G401 (cell line): ENCODE measurements around the gene FAM111B. TPM values are rescaled to one million over a fixed set of nuclear protein-coding genes. Genes with fewer than 3 reads are reported as not detected.
"Not testable (repeated sequence)": the region's sequence is repeated elsewhere in the genome, so short reads cannot be mapped to it uniquely, and the experiment has no call there.

Experiments
- DNase-seq: peaks from one replicate; pipeline ENCODE4 v3.0.0-alpha.2; 2015; ENCODE audit warnings: low spot score
- in situ Hi-C: cut with HindIII; loops from 2 replicates; pipeline ENCODE4 v1.10.0; 2016; ENCODE audit warnings: low sequenced_read_pairs, mixed read lengths
- total RNA-seq: library from RNA; depleted of rRNA; stranded (reverse); fragments of >200 nt; shearing (Covaris generic); gene quantifications from 2 replicates; pipeline ENCODE4 v1.2.3, GENCODE V29; 2014; rRNA removed

The FAM111B gene, protein sequence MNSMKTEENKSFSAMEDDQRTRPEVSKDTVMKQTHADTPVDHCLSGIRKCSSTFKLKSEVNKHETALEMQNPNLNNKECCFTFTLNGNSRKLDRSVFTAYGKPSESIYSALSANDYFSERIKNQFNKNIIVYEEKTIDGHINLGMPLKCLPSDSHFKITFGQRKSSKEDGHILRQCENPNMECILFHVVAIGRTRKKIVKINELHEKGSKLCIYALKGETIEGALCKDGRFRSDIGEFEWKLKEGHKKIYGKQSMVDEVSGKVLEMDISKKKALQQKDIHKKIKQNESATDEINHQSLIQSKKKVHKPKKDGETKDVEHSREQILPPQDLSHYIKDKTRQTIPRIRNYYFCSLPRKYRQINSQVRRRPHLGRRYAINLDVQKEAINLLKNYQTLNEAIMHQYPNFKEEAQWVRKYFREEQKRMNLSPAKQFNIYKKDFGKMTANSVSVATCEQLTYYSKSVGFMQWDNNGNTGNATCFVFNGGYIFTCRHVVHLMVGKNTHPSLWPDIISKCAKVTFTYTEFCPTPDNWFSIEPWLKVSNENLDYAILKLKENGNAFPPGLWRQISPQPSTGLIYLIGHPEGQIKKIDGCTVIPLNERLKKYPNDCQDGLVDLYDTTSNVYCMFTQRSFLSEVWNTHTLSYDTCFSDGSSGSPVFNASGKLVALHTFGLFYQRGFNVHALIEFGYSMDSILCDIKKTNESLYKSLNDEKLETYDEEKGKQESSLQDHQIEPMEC
- total RNA-seq = not detected in 2 replicates

- DNase-seq = peak; percentile 63
- in situ Hi-C loops = no loop called here
Measured at GRCh38 chr11:59106363-59107336, at the start of gene FAM111B. FAM111B (plus strand) TSS chr11:59107237; CDS start chr11:59109626, 2,389 bp downstream.

- peak; percentile 52 for DNase-seq
- in situ Hi-C loops = not testable (repeated sequence)
Measured at GRCh38 chr11:59058120-59059033, 48.7 kb upstream of the FAM111B start.

GRCh38 chr11:59060096-59060495 lies 46.9 kb upstream of the FAM111B start:
- DNase-seq, in situ Hi-C loops: not testable (repeated sequence)

- no peak for DNase-seq
- in situ Hi-C loops = no loop called here
Measured at GRCh38 chr11:59062602-59063529, 44.2 kb upstream of the FAM111B start.

DNA sequence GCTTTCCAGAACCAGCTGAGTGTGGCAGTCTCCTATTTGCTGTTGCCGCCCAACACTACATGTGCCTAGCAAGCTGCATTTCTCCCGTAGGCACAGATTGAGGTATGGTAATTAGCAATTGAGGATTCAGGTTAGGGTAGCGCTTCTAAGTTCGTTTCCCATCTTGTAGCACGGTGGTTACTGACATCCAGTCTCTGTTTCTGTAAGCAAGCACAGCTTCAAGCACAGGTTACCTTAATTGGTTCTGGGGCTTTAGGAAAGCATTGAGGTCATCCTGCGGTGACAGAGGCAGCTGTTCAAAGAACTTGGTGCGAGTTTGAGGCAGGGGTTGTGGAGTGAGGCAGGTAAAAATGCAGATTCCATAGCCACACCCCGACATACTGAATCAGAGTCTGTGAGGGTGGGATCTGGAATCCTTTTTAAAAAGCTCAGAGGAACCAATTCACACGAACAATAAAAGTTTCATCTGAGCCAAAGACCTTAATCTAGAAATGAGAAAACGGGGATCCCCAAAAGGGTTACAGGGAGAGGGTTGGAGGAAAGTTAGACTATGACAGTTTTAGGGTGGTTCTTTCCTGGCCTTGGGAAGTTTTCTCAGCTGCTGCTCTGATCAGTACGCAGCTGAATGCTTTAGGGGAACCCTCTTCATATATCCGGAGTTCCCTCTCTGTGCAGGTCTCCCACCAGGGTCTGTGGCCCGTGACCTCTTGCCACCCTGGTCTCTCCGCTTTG lies 42.9 kb upstream of the FAM111B start:
- in situ Hi-C loops, DNase-seq: not testable (repeated sequence)

- in situ Hi-C loops = no loop called here
- no peak for DNase-seq
Measured at GRCh38 chr11:59069087-59069486, 38.0 kb upstream of the FAM111B start.

DNA sequence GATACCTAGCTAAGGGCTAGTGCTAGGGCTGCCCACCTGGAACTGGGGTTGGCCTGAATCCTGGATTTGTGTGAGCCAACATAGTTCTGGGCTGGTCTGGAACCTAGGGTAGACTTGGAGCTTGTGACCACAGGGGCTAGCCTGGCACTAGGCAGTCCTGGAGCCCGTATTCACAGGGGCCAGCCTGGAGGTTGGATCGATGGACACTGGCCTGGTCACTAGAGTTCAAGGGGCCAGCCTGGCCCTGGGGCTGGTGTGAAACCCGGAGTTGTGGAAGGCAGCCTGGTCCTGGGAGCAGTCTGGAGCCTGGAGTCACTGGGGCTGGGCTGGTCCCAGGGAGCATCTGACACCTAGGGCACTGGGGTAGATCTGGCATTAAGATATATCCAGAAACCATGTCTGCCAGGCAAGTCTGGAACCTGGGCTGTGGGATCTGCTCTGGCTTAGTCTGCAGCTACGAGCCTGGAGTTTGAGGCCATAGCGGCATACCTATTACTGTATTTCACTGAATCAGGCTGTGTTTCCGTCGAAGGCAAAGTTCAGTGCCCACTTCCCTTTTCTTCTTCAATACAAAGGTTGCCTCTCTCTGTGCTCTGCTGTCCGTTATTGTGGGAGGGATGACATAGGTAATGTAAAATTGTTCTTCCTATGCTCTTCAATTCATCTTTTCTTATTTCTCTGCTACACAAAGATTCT lies 30.0 kb upstream of the FAM111B start:
- no peak for DNase-seq
- in situ Hi-C loops = no loop called here

GRCh38 chr11:59078435-59078834 lies 28.6 kb upstream of the FAM111B start:
- in situ Hi-C loops = no loop called here
- no peak for DNase-seq

DNA sequence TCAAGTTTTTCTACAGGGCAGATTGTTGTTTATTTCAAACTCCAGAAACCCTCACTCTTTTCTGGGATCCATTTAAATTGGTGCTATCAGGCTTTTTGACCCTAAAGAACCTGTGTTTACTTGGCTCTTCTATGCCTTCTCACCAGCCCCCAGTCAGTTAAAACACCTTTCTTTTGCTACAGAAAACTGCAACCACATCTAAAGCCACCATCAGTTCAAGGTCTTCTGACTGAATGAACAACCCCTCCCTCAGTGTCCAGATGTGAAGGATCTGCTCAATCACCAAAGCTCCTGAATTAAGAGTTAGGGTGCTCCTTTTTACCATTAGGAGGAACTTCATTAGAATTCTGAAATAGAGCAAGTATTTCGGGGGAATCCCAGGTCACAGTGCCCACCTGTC lies 28.0 kb upstream of the FAM111B start:
- in situ Hi-C loops = no loop called here
- no peak for DNase-seq

DNA sequence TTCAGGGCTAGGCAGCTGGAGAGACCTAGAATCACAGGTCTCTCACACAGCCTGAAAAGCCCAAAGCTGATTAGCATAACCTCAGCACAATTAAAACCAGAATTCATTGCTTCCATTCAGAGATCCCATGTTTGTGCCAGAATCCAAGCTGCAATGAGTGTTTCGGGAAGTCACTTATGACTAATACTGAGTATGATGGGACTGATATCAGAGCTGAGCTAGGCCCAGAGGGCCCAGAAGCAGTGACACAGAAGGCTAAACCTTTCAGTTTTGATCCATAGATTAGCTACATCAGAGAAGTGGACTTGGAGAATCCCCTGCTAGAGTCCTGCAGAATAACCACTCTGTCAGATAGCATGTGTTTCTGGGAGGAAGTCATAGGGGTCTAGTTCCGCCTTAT lies 26.6 kb upstream of the FAM111B start:
- in situ Hi-C loops, DNase-seq: not testable (repeated sequence)

DNA sequence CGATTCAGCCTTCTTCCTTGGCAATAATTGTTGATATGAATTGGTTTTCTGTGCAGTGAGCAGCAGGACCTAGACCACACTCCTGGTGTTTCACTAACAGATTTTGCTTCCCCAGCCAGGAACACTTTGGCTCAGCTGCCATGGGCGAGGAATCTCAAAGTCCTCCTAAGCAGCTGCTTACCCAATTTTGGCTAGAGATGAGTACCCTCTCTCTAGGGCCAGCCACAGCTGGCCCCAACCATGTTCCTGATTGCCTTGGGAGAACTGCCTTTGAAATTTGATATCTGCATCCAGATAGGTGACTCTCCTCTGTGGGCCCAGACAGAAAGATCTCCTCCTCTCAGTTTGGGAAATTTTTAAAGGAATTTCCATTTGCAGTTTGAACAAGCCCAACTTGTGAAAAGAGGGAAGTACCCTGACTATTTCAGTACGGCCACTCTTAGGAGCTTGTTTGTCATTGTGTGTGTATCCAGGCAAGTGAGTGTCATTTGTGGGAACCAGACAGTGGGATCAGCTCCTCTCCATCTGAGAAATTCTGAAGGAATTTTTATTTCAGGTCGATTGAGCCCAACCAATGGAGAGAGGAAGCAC lies 25.5 kb upstream of the FAM111B start:
- DNase-seq, in situ Hi-C loops: not testable (repeated sequence)

DNA sequence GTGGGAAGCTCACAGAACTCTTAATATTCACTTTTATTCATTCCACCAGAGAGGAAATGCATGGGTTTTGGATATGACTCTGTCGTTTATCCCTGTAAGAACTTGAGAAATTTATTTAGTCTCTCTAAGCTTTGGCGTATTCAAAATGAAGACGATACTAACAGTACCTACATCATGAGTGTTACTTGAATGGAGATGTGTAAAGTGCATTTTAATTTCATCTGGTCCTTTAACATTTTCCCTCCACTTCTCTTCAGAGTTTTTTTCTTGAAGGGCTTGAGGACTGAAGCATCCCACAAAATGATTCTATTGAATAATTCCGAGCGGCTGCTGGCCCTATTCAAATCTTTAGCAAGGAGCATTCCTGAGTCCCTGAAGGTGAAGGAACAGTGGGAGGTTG lies 21.0 kb upstream of the FAM111B start, which contains the start of gene GLYATL1B:
Gene GLYATL1B (plus strand): TSS at position 301 of the 400 bp plus-strand sequence. CDS start 0 bp downstream, at position 301.
- in situ Hi-C loops = not testable (repeated sequence)

DNA sequence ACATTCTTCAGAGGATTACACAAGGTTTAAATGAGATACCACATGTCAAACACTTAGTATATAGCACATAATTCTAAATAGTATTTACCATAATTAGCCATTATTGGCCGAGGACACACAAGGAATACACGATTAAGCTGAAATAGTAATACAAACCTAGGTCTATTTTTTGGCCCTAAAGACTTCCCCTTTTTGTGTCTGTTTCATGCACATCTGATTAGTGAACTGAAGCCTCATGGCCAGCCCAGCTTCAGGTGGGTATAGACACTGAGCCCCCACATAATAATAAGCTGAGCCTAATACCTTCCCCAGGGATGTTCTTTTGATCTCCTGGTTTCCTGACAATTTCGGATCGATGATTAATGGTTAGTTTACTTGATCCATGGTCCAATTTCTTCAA lies 18.9 kb upstream of the FAM111B start:
- in situ Hi-C loops = no loop called here
- no peak for DNase-seq

More for the DNA sequence above, 21.0 kb upstream of the FAM111B start, which contains the start of gene GLYATL1B:
- DNase-seq = not testable (repeated sequence)

- in situ Hi-C loops, DNase-seq: not testable (repeated sequence)
Measured at GRCh38 chr11:59093576-59093975, 13.5 kb upstream of the FAM111B start.

GRCh38 chr11:59095225-59095624 lies 11.8 kb upstream of the FAM111B start:
- DNase-seq, in situ Hi-C loops: not testable (repeated sequence)
